Hematopoietic multipotent progenitor cell treated with erythropoietin and hydrocortisone succinate and interleukin-3 and kit ligand, for 6 days (in vitro differentiated cells): ENCODE results near the gene CHPF.

Source experiments
- DNase-seq: peaks from one replicate; pipeline ENCODE4 v3.0.0-alpha.2; 2015

Gene CHPF

GRCh38 chr2:219495531-219496122, 48.0 kb downstream of the CHPF start:
- DNase-seq = peak; percentile 89

- DNase-seq = no peak
Measured at GRCh38 chr2:219494952-219495530, 48.6 kb downstream of the CHPF start.

- no peak for DNase-seq
Measured at GRCh38 chr2:219493086-219493485, 50.5 kb downstream of the CHPF start.

- DNase-seq = no peak
Measured at GRCh38 chr2:219492575-219492974, 51.0 kb downstream of the CHPF start.

- no peak for DNase-seq
Measured at GRCh38 chr2:219491278-219491963, 52.2 kb downstream of the CHPF start.

- no peak for DNase-seq
Measured at GRCh38 chr2:219490600-219491130, 52.9 kb downstream of the CHPF start.

- DNase-seq = no peak
Measured at GRCh38 chr2:219490186-219490585, 53.4 kb downstream of the CHPF start.

GRCh38 chr2:219489315-219489714, 54.3 kb downstream of the CHPF start:
- no peak for DNase-seq
